GM18505 (cell line): Measurements from ENCODE around the gene ESYT3.

ENCODE experiments used
- ATAC-seq: cut with Tn5 transposase; IDR thresholded peaks from one replicate; pipeline ENCODE4 v1.9.1; 2021; ENCODE audit not compliant: unreplicated experiment
- POLR2A ChIP-seq: IDR thresholded peaks from 4 replicates; pipeline ENCODE4 v1.6.1; 2011; ENCODE audit warnings: borderline replicate concordance; ENCODE audit not compliant: insufficient read depth, insufficient read length; ENCODE audit errors: extremely low read depth

ESYT3 gene

DNA sequence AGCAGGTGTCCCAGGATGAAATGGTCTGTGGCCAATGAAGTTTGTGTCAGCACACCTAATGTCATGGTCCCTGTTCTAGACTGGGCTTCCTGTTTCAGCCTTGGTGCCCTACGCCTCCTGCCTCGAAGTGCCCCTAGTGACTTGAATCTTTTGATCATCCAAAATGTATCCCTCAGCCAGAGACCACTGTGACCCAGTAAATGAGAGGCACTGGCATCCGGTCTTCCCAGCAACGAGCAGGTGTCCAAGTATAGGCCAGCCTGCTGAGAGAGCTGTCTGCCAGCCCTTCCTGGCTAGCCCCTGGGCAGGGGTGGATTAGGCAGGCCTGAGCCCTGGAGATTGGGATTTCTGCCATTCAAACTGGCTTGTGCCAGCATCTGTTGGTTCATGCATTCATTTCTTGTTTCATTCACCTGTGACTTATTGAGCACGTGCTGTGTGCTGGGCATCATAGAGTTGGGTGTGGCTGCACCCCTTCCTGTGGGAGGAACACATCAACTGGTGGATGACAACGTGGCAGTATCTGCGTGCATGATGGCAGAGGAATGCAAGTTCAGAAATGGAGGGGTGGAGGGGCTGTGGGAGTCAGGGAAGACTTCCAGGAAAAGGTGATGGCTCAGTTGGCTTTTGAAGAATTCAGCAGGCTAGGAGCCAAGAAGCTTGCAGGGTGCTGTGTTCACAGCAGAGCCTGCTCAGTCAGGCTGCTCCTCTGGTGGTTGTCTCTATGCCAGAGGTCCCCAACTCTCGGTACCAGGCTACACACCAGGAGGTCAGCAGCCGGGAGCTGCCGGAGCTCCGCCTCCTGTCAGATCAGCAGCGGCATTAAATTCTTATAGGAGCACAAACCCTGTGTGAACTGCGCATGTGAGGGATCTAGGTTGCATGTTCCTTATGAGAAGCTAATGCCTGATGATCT, 21.6 kb downstream of the ESYT3 start:
- no peak for TF ChIP-seq POLR2A
- no peak for ATAC-seq

DNA sequence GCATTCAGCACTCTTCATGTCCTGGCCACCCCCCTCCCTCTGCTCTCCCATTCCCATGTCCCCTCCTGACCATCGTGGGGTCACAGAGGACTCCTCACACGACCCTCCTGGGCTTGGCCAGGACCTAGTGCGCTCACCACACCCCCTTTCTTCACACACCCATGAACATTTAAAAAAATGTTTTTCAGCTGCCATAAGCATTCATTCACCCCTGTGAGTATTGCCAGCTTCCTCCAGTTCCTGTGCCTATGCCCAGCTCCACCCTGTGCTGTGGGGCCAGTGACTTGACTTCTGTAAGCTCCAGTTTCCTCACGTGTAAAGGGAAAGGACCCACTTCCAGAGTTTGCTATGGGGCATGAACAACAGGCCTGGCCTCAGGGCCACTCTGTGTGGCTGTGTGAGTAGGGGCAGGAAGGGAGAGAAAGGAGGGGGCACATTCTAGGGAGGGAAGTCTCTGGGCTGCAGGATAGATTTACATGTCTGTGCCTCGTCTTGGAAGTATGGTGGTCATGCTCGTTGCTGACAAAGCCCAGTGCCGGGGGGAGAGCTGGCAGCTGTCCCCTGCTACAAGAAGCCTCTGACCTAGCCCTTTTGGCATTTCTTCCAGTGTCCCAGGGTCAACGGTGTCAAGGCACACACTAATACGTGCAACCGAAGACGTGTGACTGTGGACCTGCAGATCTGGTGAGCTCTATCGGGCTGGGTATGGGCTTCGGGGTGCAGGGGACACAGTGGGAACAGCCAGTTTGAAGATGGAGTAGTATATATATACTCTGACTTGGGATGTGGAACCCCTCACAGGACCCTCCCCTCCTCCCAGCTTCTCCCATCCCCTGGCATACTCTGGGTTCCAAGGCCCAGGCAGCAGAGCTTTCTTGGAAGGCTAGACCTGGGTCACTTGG, 22.8 kb downstream of the ESYT3 start:
- no peak for TF ChIP-seq POLR2A
- ATAC-seq: no peak

DNA sequence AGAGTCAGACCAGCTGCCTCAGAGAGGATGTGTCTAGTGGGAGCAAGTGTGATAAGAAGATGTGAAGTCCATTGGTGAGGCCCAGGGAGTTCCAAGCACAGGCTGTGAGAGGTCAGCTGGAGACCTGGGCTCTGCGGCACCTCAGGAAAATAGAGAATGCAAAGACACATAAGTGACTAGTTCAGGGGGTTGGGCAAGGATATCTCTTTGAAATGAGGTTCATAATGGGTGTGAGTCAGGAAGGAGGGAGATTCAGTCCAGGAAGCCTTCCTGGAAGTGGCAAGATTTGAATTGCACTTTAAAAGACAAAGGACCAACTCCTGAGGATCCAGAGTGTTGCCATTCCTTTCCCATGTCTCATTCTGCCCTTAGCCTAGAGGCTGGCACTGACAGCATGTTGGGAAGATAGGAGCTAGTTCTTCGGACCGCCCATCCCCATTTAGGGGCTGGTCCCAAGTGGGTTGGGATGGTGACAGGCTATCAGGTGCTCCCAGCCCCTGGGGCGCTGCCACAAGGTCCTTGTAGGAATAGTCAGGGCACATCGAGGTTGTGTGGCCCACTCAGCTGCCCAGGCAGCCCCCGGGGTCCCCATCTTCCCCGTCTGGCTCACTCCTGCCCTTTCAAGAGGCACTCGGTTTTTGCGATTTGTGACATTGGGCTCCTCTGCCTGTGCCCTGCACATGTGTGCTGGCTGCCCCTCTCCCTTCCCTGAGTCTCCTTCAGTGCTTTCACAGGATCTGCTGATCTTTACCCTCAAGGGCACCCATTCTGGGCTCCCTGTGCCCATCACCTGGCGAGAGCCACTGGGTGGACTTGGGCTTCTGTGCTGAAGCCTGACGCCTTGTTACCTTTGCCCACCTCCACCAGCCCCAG, 23.7 kb downstream of the ESYT3 start:
- TF ChIP-seq POLR2A: no peak
- no peak for ATAC-seq

DNA sequence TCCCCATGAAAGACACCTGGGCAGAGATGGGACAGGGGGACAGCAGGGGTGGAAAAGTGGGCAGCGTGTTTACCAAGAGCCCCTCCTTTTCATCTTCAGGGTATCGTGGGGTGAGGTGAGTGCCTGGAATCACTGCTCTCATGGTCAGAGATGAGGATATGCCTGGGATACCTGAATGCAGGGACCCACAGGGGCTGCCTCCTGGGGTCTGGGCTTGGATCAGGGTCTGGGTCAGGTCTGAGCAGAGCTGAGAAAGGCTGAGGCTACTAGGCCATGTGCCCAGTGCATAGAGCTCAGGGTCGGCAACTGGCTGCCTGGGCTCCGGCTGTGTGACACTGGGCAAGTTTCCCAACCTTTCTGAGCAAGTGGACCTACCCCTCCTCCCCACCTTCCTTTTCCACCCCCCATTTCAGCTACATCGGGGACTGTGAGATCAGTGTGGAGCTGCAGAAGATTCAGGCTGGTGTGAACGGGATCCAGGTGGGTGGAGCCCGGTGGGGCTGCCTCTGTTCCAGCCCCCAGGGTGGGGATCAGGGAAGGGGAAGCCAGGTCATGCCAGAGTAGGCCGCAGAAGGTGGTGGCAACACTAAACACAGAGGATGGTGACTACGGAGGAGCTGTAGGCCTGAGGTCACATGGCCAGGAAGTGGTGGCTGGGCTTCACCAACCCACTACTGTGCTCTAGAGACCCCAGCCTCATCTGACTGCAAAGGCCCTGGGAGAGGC, 24.5 kb downstream of the ESYT3 start:
- no peak for ATAC-seq
- no peak for TF ChIP-seq POLR2A

DNA sequence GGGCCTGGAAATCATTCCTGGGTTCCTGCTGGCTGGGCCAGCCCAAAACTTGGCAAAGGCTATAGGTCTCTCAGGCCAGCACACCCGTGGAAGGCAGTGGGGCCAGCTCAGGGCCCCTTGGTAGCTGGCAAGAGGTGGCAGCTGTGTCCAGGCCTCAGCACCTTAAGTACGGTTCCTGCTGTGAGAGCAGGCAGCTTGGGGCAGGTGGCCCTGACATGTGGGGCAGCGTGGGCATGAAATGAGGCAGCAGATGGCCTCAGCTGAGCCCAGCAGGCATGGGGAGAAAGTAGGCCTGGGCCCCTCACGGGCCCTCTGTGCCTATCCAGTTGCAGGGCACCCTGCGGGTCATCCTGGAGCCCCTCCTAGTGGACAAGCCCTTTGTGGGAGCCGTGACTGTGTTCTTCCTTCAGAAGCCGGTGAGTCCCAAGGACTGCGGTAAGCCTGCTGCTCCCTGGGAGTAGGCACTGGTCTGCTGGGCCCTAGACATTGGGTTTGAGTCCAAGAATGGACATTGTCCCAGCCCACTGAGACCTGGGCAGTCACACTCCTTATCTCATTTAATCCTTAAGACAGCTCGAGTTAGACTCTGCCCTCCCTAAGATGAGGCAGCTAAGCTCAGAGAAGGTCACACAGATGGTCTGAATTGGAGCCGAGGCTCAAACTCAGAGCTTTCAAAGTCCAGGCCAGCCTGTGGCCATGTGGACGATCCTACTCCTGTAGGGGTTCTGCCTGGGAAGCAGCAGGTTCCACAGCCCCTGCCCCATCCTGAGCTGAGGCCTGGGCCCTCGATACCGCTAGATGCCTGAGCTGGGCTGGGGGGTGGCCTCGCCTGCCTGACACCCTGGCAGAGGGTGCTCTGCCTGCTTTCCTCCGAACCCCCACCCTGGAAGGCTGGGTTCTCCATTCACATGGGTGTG, 25.5 kb downstream of the ESYT3 start:
- no peak for TF ChIP-seq POLR2A
- ATAC-seq: no peak

DNA sequence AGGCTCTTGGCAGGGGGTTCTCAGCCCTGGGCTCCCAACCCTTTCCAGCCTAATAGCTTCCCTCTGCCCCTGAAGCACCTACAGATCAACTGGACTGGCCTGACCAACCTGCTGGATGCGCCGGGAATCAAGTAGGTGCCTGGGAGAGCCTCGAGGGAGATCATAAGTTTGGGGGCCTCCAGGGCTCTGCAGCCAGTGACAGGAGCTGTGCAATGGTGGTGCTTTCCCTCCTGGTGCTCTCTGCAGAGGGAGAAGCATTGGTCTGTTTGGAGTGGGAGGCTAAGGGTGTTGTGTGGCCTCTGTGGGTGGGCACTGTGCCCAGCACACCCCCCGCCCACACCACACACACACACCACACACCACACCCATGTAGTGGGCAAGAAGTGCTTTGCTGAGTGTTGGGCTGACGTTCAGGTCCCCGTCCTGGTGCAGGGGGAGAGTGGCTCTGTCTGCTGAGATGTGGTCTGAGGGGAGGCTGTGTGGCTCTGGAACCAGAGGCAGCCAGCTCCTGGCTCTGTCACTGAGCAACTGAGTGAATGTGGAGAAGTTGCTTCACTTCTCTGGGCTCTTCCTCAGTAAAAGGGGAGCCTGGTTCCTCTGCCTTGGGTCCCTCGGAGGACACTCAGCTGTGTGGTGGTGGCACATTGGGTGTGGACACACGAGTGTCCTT, 26.3 kb downstream of the ESYT3 start:
- no peak for TF ChIP-seq POLR2A
- no peak for ATAC-seq

DNA sequence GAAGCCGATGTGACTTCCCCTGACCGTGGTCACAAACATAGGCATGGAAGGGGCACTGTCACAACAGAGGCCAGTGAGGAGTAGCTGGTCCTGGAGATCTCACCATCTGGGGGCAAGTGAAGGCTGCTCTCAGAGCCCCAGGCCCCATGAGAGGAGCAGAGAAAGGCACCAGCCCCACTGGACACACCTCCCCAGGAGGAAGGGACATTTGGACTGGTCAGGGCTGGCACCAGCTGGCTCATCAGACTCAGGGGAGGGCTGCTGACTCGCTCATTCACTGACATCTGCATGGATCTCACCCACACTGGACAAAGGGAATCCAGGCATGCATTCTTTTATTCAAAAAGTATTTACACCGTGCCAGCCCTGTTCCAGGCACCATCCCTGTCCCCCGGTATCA, 26.8 kb downstream of the ESYT3 start:
- ATAC-seq: no peak
- TF ChIP-seq POLR2A: no peak

DNA sequence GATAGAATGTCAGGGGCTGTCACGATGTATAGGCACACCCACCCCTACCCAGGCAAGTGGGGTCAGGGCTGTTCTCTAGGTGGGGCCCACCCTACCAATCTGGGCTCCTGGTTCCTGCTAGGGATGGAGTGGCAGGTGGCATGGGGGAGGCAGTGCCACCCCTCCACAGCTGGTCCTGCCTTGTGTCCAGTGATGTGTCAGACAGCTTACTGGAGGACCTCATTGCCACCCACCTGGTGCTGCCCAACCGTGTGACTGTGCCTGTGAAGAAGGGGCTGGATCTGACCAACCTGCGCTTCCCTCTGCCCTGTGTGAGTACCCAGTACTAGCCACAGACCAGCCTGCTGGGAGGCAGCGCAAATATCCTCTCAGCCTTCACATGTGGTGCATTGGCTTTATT, 27.5 kb downstream of the ESYT3 start:
- ATAC-seq: no peak
- TF ChIP-seq POLR2A: no peak

DNA sequence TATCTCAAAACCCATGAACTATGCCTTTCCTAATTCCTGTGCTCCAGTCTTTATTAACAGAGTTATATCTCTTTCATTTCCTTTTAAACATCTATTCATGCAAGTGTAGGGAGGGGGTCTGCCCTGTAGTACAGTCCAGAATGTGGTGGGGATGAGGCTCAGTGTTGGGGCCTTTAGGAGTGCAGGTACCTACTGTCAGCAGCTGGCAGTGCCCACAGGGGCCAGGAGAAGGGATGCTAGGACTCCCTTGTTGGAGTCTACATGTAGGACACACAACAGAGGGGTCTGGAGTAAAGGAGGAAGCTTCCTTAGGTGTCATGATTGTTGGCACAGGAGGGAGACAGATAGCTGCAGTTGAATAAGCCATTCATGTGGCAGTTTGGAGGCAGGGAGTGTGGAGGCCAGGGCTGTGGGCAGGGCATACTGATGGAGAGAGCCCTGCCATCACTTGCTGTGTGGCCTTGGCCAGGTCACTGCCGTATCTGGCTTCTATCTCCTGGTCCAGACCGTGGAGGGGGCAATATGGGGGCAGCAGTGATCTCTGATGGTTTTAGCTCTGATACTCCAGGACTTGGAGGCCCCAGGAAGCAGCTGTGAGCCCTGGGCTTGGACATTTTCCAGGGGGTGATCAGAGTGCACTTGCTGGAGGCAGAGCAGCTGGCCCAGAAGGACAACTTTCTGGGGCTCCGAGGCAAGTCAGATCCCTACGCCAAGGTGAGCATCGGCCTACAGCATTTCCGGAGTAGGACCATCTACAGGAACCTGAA, 29.5 kb downstream of the ESYT3 start:
- TF ChIP-seq POLR2A: no peak

DNA sequence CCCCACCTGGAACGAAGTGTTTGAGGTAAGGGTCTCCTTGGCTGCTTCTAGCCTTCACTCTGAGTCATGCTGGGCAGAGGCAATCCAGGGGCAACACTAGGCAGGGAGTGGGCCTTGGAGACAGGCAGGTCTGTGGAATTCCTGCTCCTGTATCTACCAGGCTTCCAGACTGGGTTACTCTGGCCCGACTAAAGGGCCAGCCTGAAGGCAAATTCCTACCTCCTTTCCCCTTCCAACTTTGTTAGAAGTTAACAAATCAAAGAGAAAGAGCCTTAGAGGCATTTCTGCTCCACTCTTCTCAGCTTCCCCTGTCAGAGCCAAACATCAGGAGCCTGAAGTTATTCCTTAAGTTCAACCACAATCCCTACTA, 30.1 kb downstream of the ESYT3 start:
- TF ChIP-seq POLR2A: no peak
- ATAC-seq: no peak

More for the DNA sequence above, 29.5 kb downstream of the ESYT3 start:
- ATAC-seq: no peak
